Fibroblast of lung (primary cell): ENCODE results near the gene PBX1. TPM values are rescaled to one million over a fixed set of nuclear protein-coding genes. Genes with fewer than 3 reads are reported as not detected.

Experiments
- DNase-seq, 2 donors: peaks; one replicate each; pipeline versions ENCODE4 v3.0.0 to v3.0.0-alpha.2; 2010; ENCODE audit warnings: low read depth in 2 of 2
- H2AFZ ChIP-seq: 2 replicates; pipeline ENCODE4 v1.5.1; 2012; ENCODE audit warnings: low read length, control low read depth, inconsistent platforms
- H3K27ac ChIP-seq: 2 replicates; pipeline ENCODE4 v1.5.1; 2011; ENCODE audit warnings: low read length, control low read depth; ENCODE audit not compliant: insufficient read depth
- H3K27me3 ChIP-seq: 2 replicates; pipeline ENCODE4 v1.5.1; 2011; ENCODE audit warnings: mild to moderate bottlenecking, low read length; ENCODE audit not compliant: control insufficient read depth, insufficient read depth
- H3K36me3 ChIP-seq: 2 replicates; pipeline ENCODE4 v1.5.1; 2011; ENCODE audit warnings: low read length; ENCODE audit not compliant: control insufficient read depth, insufficient read depth
- H3K4me1 ChIP-seq: 2 replicates; pipeline ENCODE4 v1.5.1; 2011; ENCODE audit warnings: low read length; ENCODE audit not compliant: control insufficient read depth, insufficient read depth; ENCODE audit errors: extremely low read depth
- H3K4me2 ChIP-seq: 2 replicates; pipeline ENCODE4 v1.5.1; 2011; ENCODE audit warnings: low read length, control low read depth; ENCODE audit not compliant: insufficient read depth; ENCODE audit errors: extremely low read depth
- H3K4me3 ChIP-seq, 4 experiments: fragments of 200-600 bp in 1 of 4; sonication (generic) in 1 of 4; replicated peaks in 1 of 4; 2 replicates each; pipeline ENCODE4 v1.5.1; 2011 to 2016; ENCODE audit warnings: low read length in 4 of 4, low read depth in 3 of 4, mild to moderate bottlenecking in 3 of 4, control low read depth in 2 of 4, inconsistent platforms in 1 of 4, mixed read lengths in 1 of 4; ENCODE audit not compliant: insufficient read depth in 1 of 4; ENCODE audit errors: control extremely low read depth in 1 of 4
- H3K79me2 ChIP-seq: 2 replicates; pipeline ENCODE4 v1.5.1; 2012; ENCODE audit warnings: mild to moderate bottlenecking, low read length, inconsistent platforms; ENCODE audit not compliant: control insufficient read depth, insufficient read depth
- H3K9ac ChIP-seq: 2 replicates; pipeline ENCODE4 v1.5.1; 2011; ENCODE audit warnings: mild to moderate bottlenecking, low read length, control low read depth; ENCODE audit not compliant: insufficient read depth
- H3K9me3 ChIP-seq: 2 replicates; pipeline ENCODE4 v1.5.1; 2012; ENCODE audit warnings: low read depth, low read length; ENCODE audit not compliant: control insufficient read depth, insufficient read depth
- H4K20me1 ChIP-seq: 2 replicates; pipeline ENCODE4 v1.5.1; 2011; ENCODE audit warnings: low read length; ENCODE audit not compliant: control insufficient read depth, insufficient read depth; ENCODE audit errors: extremely low read depth
- EZH2 ChIP-seq: IDR thresholded peaks from 2 replicates; pipeline ENCODE4 v1.5.1; 2012; ENCODE audit warnings: low read length, control low read depth, mild to moderate bottlenecking; ENCODE audit errors: missing control alignments
- polyA plus RNA-seq, 2 donors: library from polyadenylated mRNA; depleted of rRNA in 1 of 2; stranded (reverse) in 1 of 2; unstranded in 1 of 2; fragments of >200 nt; gene quantifications; 2 replicates each; pipeline ENCODE4 v1.2.1, GENCODE V29; 2011 to 2012; ENCODE audit warnings: missing spikeins in 1 of 2
- total RNA-seq: library from RNA; depleted of rRNA; stranded (reverse); fragments of >200 nt; gene quantifications from 2 replicates; pipeline ENCODE4 v1.2.1, GENCODE V29; 2014
- TF ChIP-seq, protein P1 (sequence below), 2 donors: IDR thresholded peaks in 1 of 2; conservative IDR thresholded peaks in 1 of 2; 1 replicate in 1 of 2; 2 replicates in 1 of 2; pipeline ENCODE4 v1.5.1; 2011 to 2012; ENCODE audit warnings: low read length in 2 of 2, control low read depth in 1 of 2, inconsistent platforms in 1 of 2, low read depth in 1 of 2, mild to moderate bottlenecking in 1 of 2

PBX1 gene
- total and polyA plus RNA-seq, 2 donors (not counting 1 experiment from before 2014, with no cell fraction given), result 43.1 to 46.7 TPM

DNA sequence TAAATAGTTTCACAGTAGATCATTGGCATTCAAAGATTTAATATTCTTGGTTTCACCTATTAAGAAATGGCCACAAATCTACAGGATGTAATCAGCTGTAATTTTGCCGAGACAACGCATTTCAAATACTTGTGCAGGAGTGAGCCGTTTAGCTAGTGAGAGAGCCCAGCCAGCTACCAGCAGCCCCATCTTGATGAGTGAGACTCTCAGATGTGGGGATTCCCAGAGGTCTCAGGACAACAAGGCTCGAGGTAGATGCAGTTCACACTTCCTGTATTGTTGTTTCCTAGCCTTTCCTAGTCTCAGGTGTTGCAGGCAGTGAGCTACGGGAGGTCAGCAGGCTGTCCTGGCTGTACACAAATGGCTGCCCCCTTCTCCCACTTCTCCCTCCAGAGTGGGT is 108.6 kb downstream of the PBX1 start:
- Histone ChIP-seq H3K36me3 (no peaks in the 10 kb centered on the region), H3K79me2 (no peaks in the 10 kb centered on the region), H2AFZ (no peak overlapping the region), H3K27ac (no peak overlapping the region), H3K4me1 (peaks cover 5% of the 10 kb centered on the region), H3K4me2 (no peak overlapping the region), H3K27me3 (no peaks in the 10 kb centered on the region), H3K9ac (no peak overlapping the region), H3K9me3 (no peaks in the 10 kb centered on the region), H4K20me1 (no peaks in the 10 kb centered on the region), H3K4me3 (no peak overlapping the region)
- DNase-seq, result no peak
- TF ChIP-seq, protein P1, sequence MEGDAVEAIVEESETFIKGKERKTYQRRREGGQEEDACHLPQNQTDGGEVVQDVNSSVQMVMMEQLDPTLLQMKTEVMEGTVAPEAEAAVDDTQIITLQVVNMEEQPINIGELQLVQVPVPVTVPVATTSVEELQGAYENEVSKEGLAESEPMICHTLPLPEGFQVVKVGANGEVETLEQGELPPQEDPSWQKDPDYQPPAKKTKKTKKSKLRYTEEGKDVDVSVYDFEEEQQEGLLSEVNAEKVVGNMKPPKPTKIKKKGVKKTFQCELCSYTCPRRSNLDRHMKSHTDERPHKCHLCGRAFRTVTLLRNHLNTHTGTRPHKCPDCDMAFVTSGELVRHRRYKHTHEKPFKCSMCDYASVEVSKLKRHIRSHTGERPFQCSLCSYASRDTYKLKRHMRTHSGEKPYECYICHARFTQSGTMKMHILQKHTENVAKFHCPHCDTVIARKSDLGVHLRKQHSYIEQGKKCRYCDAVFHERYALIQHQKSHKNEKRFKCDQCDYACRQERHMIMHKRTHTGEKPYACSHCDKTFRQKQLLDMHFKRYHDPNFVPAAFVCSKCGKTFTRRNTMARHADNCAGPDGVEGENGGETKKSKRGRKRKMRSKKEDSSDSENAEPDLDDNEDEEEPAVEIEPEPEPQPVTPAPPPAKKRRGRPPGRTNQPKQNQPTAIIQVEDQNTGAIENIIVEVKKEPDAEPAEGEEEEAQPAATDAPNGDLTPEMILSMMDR (conservative IDR thresholded peaks at IDR 0.05 in 1 of 2, IDR thresholded peaks at IDR 0.05 in 1 of 2; ENCODE audit: low read depth in 1 of 2, low read length in 2 of 2), result no peak
- no peak for TF ChIP-seq EZH2

DNA sequence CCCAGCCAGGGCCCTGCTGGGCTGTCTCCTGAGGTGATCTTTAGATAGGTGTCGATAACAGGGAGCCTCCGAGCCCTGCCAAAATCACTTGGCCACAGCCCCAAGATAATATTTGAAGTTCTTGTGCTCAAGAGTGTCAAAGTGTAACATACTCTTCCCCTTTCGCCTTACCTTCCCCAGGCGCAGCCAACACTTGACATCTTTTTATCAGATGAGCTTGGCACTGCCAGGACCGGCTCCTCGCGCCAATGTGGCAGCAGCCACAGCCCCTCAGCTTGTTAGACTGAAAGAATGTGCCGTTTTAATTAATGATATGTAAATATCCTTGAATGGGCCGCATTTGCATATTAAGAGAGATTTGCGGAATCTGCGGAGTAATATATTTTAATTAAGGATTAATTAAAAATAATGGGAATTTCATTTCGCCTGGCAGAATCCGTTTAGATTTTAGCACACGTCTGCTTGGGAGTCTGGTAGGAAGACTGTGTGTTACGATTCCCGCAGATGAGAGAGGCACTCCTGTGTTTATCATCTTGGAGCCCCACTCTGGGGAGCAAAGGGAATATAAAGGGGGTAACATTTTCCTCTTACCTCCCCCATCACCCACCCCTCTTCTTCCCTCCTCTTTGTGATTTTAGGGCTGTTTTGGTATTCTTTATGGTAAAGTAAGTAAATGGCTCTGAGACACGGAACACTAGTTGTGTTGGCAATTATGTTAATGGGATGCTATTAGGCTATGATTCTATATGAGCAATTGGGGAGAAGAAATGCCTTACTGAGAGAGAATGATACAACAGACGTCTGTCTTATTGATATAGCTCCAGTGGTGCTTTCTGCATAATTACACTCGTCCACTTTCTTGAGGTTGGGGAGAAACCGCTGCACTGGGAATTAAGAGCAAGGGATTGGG is 109.8 kb downstream of the PBX1 start:
- H3K27me3 ChIP-seq, result no peaks in the 10 kb centered on the region
- DNase-seq, result no peak

DNA sequence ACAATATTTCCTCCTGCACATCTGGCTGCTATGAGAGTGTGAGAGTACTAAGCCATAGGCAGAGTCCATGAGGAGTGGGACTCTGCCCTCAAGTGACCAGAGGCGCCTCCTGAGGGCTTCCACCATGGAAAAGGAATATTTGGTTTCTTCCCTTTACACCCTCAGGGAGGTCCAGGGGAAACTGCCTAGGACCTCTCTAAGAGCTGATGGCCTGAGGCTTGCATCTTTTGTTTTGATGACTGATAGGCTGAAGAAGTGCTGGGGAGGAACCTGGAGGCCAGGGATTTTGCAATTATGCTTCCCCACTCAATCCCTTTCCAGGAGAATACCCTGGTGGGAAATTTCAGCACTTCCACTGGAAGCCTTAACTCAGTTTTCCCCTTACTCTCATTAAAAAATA is 111.0 kb downstream of the PBX1 start:
- Histone ChIP-seq H4K20me1 (no peaks in the 10 kb centered on the region), H3K9ac (no peak overlapping the region), H2AFZ (no peak overlapping the region), H3K79me2 (no peaks in the 10 kb centered on the region), H3K36me3 (no peaks in the 10 kb centered on the region), H3K4me2 (no peak overlapping the region), H3K27me3 (no peaks in the 10 kb centered on the region), H3K27ac (no peak overlapping the region), H3K9me3 (no peaks in the 10 kb centered on the region), H3K4me1 (peaks cover 5% of the 10 kb centered on the region), H3K4me3 (no peak overlapping the region)
- TF ChIP-seq, protein P1 (conservative IDR thresholded peaks at IDR 0.05 in 1 of 2, IDR thresholded peaks at IDR 0.05 in 1 of 2; ENCODE audit: low read depth in 1 of 2, low read length in 2 of 2), result no peak
- no peak for TF ChIP-seq EZH2
- no peak for DNase-seq

More for the DNA sequence above, 109.8 kb downstream of the PBX1 start:
- TF ChIP-seq EZH2, result no peak
- TF ChIP-seq, protein P1 (conservative IDR thresholded peaks at IDR 0.05 in 1 of 2, IDR thresholded peaks at IDR 0.05 in 1 of 2; ENCODE audit: low read depth in 1 of 2, low read length in 2 of 2), result no peak
- H3K9ac ChIP-seq, result no peak overlapping the region
- no peaks in the 10 kb centered on the region for H3K9me3 ChIP-seq
- no peak overlapping the region for H3K4me3 ChIP-seq
- no peaks in the 10 kb centered on the region for H3K36me3 ChIP-seq
- H2AFZ ChIP-seq, result no peak overlapping the region
- peaks cover 5% of the 10 kb centered on the region for H3K4me1 ChIP-seq
- H4K20me1 ChIP-seq, result no peaks in the 10 kb centered on the region
- H3K79me2 ChIP-seq, result no peaks in the 10 kb centered on the region
- H3K4me2 ChIP-seq, result no peak overlapping the region
- H3K27ac ChIP-seq, result no peak overlapping the region
